Kidney (tissue), 14 donors: ENCODE results near the gene FAM170B. TPM values are rescaled to one million over a fixed set of nuclear protein-coding genes. Genes with fewer than 3 reads are reported as not detected.
A peak's percentile ranks its signal among the peaks of the same experiment; 100 is the strongest.

Experiments used
- DNase-seq, 5 donors: peaks; one replicate each; pipeline ENCODE4 v3.0.0-alpha.2; 2013 to 2020
- FAIRE-seq: peaks from 2 replicates; lab custom pipeline; 2012; peaks lifted over from hg19 to GRCh38; lab: Jason Lieb, UNC
- H3K27ac ChIP-seq, 2 donors: one replicate each; pipeline ENCODE4 v1.7.0; 2013; ENCODE audit warnings: low read depth in 2 of 2, low read length in 2 of 2, inconsistent platforms in 1 of 2
- H3K27me3 ChIP-seq: one replicate; pipeline ENCODE4 v1.7.1; 2013; ENCODE audit warnings: low read length, inconsistent platforms; ENCODE audit not compliant: control insufficient read depth, insufficient read depth
- H3K36me3 ChIP-seq, 3 donors: one replicate each; pipeline versions ENCODE4 v1.7.0 to v1.7.1; 2013; ENCODE audit warnings: low read length in 3 of 3, control low read depth in 1 of 3, inconsistent platforms in 1 of 3; ENCODE audit not compliant: insufficient read depth in 3 of 3, control insufficient read depth in 2 of 3
- H3K4me1 ChIP-seq, 3 donors: one replicate each; pipeline versions ENCODE4 v1.7.0 to v1.7.1; 2013; ENCODE audit warnings: low read length in 3 of 3, inconsistent platforms in 1 of 3, low read depth in 1 of 3; ENCODE audit not compliant: control insufficient read depth in 2 of 3, insufficient read depth in 2 of 3
- H3K4me3 ChIP-seq, 3 donors: one replicate each; pipeline versions ENCODE4 v1.7.0 to v1.8.1; 2013; ENCODE audit warnings: low read length in 3 of 3, control low read depth in 1 of 3, inconsistent platforms in 1 of 3
- H3K9ac ChIP-seq, 3 donors: one replicate each; pipeline versions ENCODE4 v1.7.0 to v1.7.1; 2013; ENCODE audit warnings: low read length in 3 of 3, control low read depth in 1 of 3, inconsistent platforms in 1 of 3
- H3K9me3 ChIP-seq, 3 donors: one replicate each; pipeline versions ENCODE4 v1.7.0 to v1.7.1; 2013; ENCODE audit warnings: low read length in 3 of 3, control low read depth in 1 of 3, inconsistent platforms in 1 of 3; ENCODE audit not compliant: control insufficient read depth in 2 of 3, insufficient read depth in 1 of 3
- intact Hi-C: fragments of 100-400 bp; cut with DNase I; formaldehyde crosslinking; loops from one replicate; pipeline ENCODE4 v1.11.1; 2022
- polyA plus RNA-seq: library from polyadenylated mRNA; stranded (reverse); fragments of 350-450 nt; fragmentation: Illumina TruSeq; extraction: RNeasy Lipid Tissue Mini Kit (QIAGEN cat#74804); gene quantifications from one replicate; pipeline ENCODE4 v1.2.3, GENCODE V29; 2014; ENCODE audit warnings: low read depth, low replicate concordance; ENCODE audit not compliant: insufficient read depth
- total RNA-seq: library from RNA; stranded (reverse); fragmentation: NEBNext Ultra II Directional; extraction: Animal tissue kit (Norgen Biotek cat#: 25700); gene quantifications from one replicate; pipeline ENCODE4 v1.2.1, GENCODE V29; 2021
- TF ChIP-seq, protein P1 (sequence below): IDR thresholded peaks from 3 replicates; pipeline ENCODE4 v1.5.1; 2012; ENCODE audit warnings: mild to moderate bottlenecking, moderate library complexity, borderline replicate concordance; ENCODE audit not compliant: insufficient read depth; ENCODE audit errors: extremely low read depth
- donor health status: control.
- donor health status: control.
- donor health status: control.
- donor health status: control.
- donor health status: control.
- donor health status: DM: yes; HTN: yes; CAD: no.
- donor health status: Normal renal cell carcinoma (clear cell type).

FAM170B gene
- total and polyA plus RNA-seq, 2 donors from 2014 or later: not detected

DNA sequence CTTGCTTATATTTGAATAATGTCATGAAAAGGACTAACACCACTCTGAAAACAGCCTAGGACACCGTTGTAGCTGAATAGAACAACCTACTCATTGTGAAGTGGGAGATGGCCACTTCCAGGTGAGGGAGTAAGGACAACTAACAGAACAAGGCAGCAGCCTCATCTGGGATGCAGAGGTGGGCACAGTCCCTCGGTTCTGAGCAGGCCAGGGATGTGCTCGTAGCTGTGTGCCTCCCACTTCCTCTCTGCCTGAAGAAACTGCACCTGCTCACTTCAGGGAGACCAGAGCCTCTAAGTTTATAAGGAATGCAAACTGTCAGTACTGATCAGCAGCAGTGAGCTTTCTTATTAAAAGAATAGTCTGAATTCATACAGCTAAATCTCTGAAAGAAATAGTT, 21.0 kb downstream of the FAM170B start:
- H3K9me3 ChIP-seq: no peaks in the 10 kb centered on the region
- intact Hi-C loops: no loop called here
- H3K4me3 ChIP-seq: no peak overlapping the region
- DNase-seq (no peak), FAIRE-seq (no peak)
- no peaks in the 10 kb centered on the region for H3K36me3 ChIP-seq
- H3K9ac ChIP-seq: no peak overlapping the region
- H3K4me1 ChIP-seq: peaks cover 0 to 19% (median 3%) of the 10 kb centered on the region in 3 donors
- H3K27ac ChIP-seq: no peak overlapping the region
- TF ChIP-seq, protein P1, sequence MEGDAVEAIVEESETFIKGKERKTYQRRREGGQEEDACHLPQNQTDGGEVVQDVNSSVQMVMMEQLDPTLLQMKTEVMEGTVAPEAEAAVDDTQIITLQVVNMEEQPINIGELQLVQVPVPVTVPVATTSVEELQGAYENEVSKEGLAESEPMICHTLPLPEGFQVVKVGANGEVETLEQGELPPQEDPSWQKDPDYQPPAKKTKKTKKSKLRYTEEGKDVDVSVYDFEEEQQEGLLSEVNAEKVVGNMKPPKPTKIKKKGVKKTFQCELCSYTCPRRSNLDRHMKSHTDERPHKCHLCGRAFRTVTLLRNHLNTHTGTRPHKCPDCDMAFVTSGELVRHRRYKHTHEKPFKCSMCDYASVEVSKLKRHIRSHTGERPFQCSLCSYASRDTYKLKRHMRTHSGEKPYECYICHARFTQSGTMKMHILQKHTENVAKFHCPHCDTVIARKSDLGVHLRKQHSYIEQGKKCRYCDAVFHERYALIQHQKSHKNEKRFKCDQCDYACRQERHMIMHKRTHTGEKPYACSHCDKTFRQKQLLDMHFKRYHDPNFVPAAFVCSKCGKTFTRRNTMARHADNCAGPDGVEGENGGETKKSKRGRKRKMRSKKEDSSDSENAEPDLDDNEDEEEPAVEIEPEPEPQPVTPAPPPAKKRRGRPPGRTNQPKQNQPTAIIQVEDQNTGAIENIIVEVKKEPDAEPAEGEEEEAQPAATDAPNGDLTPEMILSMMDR: no peak
- no peaks in the 10 kb centered on the region for H3K27me3 ChIP-seq

DNA sequence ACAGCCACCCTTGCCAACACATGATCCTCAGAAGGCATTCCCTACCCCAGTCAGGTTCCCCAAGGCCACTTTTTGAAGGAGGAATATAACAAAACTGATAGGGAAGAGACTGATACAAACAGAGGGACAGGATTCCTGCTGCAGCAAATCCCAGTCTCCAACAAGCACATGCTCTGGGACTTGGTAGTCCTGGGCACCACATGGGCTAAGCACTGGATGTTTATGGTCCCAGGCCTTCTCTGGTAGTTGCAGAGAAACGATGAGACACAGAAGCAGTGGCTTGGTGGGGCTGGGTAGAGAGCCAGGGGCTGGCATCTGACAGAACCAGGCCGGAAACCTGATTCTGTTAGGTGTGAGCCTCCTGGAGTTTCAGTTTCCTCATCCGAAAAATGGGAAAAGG, 21.7 kb downstream of the FAM170B start:
- TF ChIP-seq, protein P1: no peak
- H3K27me3 ChIP-seq: no peaks in the 10 kb centered on the region
- H3K4me1 ChIP-seq: peaks cover 0 to 13% (median 3%) of the 10 kb centered on the region in 3 donors
- DNase-seq (no peak), FAIRE-seq (no peak)
- H3K9me3 ChIP-seq: no peaks in the 10 kb centered on the region
- intact Hi-C loops: no loop called here
- H3K36me3 ChIP-seq: no peaks in the 10 kb centered on the region
- no peak overlapping the region for H3K9ac ChIP-seq
- no peak overlapping the region for H3K4me3 ChIP-seq
- no peak overlapping the region for H3K27ac ChIP-seq

- FAIRE-seq: no peak
- Histone ChIP-seq H3K4me3 (no peak overlapping the region), H3K36me3 (no peaks in the 10 kb centered on the region), H3K9ac (no peak overlapping the region), H3K27me3 (no peaks in the 10 kb centered on the region), H3K4me1 (peaks cover 0 to 12% (median 6%) of the 10 kb centered on the region in 3 donors), H3K27ac (no peak overlapping the region), H3K9me3 (no peaks in the 10 kb centered on the region)
- TF ChIP-seq, protein P1: no peak
- intact Hi-C loops: no loop called here
- peak in 2 of 5 donors; percentile 18 to 25 for DNase-seq
Measured at GRCh38 chr10:49111320-49111698, 22.5 kb downstream of the FAM170B start.
